Liver (tissue), 9 donors: ENCODE measurements around the gene CIPC. TPM values are rescaled to one million over a fixed set of nuclear protein-coding genes. Genes with fewer than 3 reads are reported as not detected.

Experiments used
- DNase-seq: peaks from one replicate; pipeline ENCODE4 v3.0.0-alpha.2; 2017; ENCODE audit warnings: low spot score
- H3K27ac ChIP-seq, 2 donors: one replicate each; pipeline ENCODE4 v1.7.0; 2013; ENCODE audit warnings: inconsistent platforms in 2 of 2, low read length in 2 of 2, control low read depth in 1 of 2, low read depth in 1 of 2, mild to moderate bottlenecking in 1 of 2
- H3K27me3 ChIP-seq, 4 donors: one replicate each; pipeline versions ENCODE4 v1.6.1 to v1.7.0; 2013; ENCODE audit warnings: low read length in 3 of 4, inconsistent platforms in 1 of 4, mild to moderate bottlenecking in 1 of 4, moderate library complexity in 1 of 4; ENCODE audit not compliant: control insufficient read depth in 4 of 4, insufficient read depth in 4 of 4
- H3K36me3 ChIP-seq, 4 donors: one replicate each; pipeline versions ENCODE4 v1.6.1 to v1.7.0; 2013; ENCODE audit warnings: low read length in 3 of 4, mild to moderate bottlenecking in 3 of 4, low read depth in 1 of 4, moderate library complexity in 1 of 4; ENCODE audit not compliant: control insufficient read depth in 4 of 4, insufficient read depth in 3 of 4
- H3K4me1 ChIP-seq, 4 donors: one replicate each; pipeline versions ENCODE4 v1.6.1 to v1.7.0; 2013; ENCODE audit warnings: low read length in 3 of 4, mild to moderate bottlenecking in 3 of 4, moderate library complexity in 1 of 4; ENCODE audit not compliant: control insufficient read depth in 4 of 4, insufficient read depth in 4 of 4
- H3K4me3 ChIP-seq, 3 donors: one replicate each; pipeline versions ENCODE4 v1.6.1 to v1.7.0; 2013; ENCODE audit warnings: low read length in 3 of 3, control low read depth in 1 of 3, low read depth in 1 of 3, mild to moderate bottlenecking in 1 of 3
- H3K9ac ChIP-seq, 2 donors: one replicate each; pipeline ENCODE4 v1.7.0; 2013; ENCODE audit warnings: low read length in 2 of 2, mild to moderate bottlenecking in 2 of 2, moderate library complexity in 2 of 2, control low read depth in 1 of 2, low read depth in 1 of 2
- H3K9me3 ChIP-seq, 4 donors: one replicate each; pipeline versions ENCODE4 v1.6.1 to v1.7.0; 2013; ENCODE audit warnings: low read length in 3 of 4; ENCODE audit not compliant: control insufficient read depth in 4 of 4
- CTCF ChIP-seq: fragments of 150-350 bp; IDR thresholded peaks from 2 replicates; pipeline ENCODE4 v1.5.1; 2017; ENCODE audit warnings: improper control_type of control experiment, low read depth, low read length; ENCODE audit not compliant: missing input control
- EGR1 ChIP-seq, 2 donors: IDR thresholded peaks; 2 replicates each; pipeline ENCODE4 v1.6.1; 2016 to 2018; ENCODE audit warnings: antibody characterized with exemption in 2 of 2, low read depth in 2 of 2
- FOXA1 ChIP-seq: IDR thresholded peaks from 2 replicates; pipeline ENCODE4 v1.6.1; 2016; ENCODE audit warnings: antibody characterized with exemption
- FOXA2 ChIP-seq: IDR thresholded peaks from 2 replicates; pipeline ENCODE4 v1.6.1; 2016; ENCODE audit warnings: antibody characterized with exemption
- GABPA ChIP-seq, 2 donors: IDR thresholded peaks in 1 of 2; conservative IDR thresholded peaks in 1 of 2; 2 replicates each; pipeline ENCODE4 v1.6.1; 2016; ENCODE audit warnings: antibody characterized with exemption in 2 of 2, mild to moderate bottlenecking in 1 of 2, moderate library complexity in 1 of 2
- JUND ChIP-seq, 2 donors: IDR thresholded peaks; 2 replicates each; pipeline ENCODE4 v1.6.1; 2016; ENCODE audit warnings: antibody characterized with exemption in 2 of 2
- MAX ChIP-seq: IDR thresholded peaks from 2 replicates; pipeline ENCODE4 v1.6.1; 2016; ENCODE audit warnings: antibody characterized with exemption
- NR2F2 ChIP-seq: IDR thresholded peaks from 2 replicates; pipeline ENCODE4 v1.6.1; 2016; ENCODE audit warnings: antibody characterized with exemption
- RAD21 ChIP-seq, 2 donors: IDR thresholded peaks; 2 replicates each; pipeline ENCODE4 v1.6.1; 2016; ENCODE audit warnings: antibody characterized with exemption in 2 of 2, mild to moderate bottlenecking in 2 of 2
- REST ChIP-seq: IDR thresholded peaks from 2 replicates; pipeline ENCODE4 v1.6.1; 2016; ENCODE audit warnings: antibody characterized with exemption, mild to moderate bottlenecking
- RXRA ChIP-seq, 2 donors: IDR thresholded peaks; 2 replicates each; pipeline ENCODE4 v1.6.1; 2017 to 2018; ENCODE audit warnings: antibody characterized with exemption in 2 of 2, mild to moderate bottlenecking in 1 of 2
- SP1 ChIP-seq: IDR thresholded peaks from 2 replicates; pipeline ENCODE4 v1.6.1; 2018; ENCODE audit warnings: antibody characterized with exemption, mild to moderate bottlenecking
- TAF1 ChIP-seq: conservative IDR thresholded peaks from 2 replicates; pipeline ENCODE4 v1.6.1; 2016; ENCODE audit warnings: antibody characterized with exemption, mild to moderate bottlenecking
- YY1 ChIP-seq: IDR thresholded peaks from 2 replicates; pipeline ENCODE4 v1.6.1; 2016; ENCODE audit warnings: antibody characterized with exemption, mild to moderate bottlenecking
- ZBTB33 ChIP-seq: IDR thresholded peaks from 2 replicates; pipeline ENCODE4 v1.6.1; 2016; ENCODE audit warnings: antibody characterized with exemption
- WGBS: extraction: QIAGEN DNeasy Blood & Tissue Kit; methylation state at CpG from one replicate; pipeline ENCODE4 v1.1.7; 2013; 5-methylcytosine and 5-hydroxymethylcytosine counted together
- polyA plus RNA-seq, 2 donors: library from polyadenylated mRNA; stranded (reverse) in 1 of 2; unstranded in 1 of 2; fragments of 200-250 nt in 1 of 2; fragments of >200 nt in 1 of 2; fragmentation: Nextera tagmentation in 1 of 2; extraction: Ambion mirVana in 1 of 2; gene quantifications; one replicate each; pipeline versions ENCODE4 v1.2.1 to v1.2.3, GENCODE V29; 2013 to 2015
- total RNA-seq, 2 donors: library from RNA; depleted of rRNA; stranded (reverse); fragments of >200 nt; gene quantifications; one replicate each; pipeline ENCODE4 v1.2.3, GENCODE V29; 2014
- donor health status: healthy.
- donor health status: healthy.
- donor health status: healthy.
- donor health status: healthy.
- donor health status: healthy.

CIPC gene
- total and polyA plus RNA-seq, 4 donors: 5.2 to 17.8 (median 6.7) TPM

- H3K4me1 ChIP-seq: no peaks in the 10 kb centered on the region
- no peaks in the 10 kb centered on the region for H3K36me3 ChIP-seq
- H3K9ac ChIP-seq: no peak overlapping the region
- 57% methylated on average over 2 of the region's 2 CpGs for WGBS
- no peak for DNase-seq
- no peak overlapping the region for H3K27ac ChIP-seq
- H3K9me3 ChIP-seq: no peaks in the 10 kb centered on the region
- H3K4me3 ChIP-seq: no peak overlapping the region
- TF ChIP-seq RXRA (IDR thresholded peaks at IDR 0.05) (no peak), NR2F2 (no peak), CTCF (no peak), TAF1 (no peak), MAX (no peak), RAD21 (IDR thresholded peaks at IDR 0.05) (no peak), REST (no peak), GABPA (IDR thresholded peaks at IDR 0.05 in 1 of 2, conservative IDR thresholded peaks at IDR 0.05 in 1 of 2) (no peak), ZBTB33 (no peak), FOXA2 (no peak), YY1 (no peak)
- H3K27me3 ChIP-seq: peaks cover 0 to 6% (median 4%) of the 10 kb centered on the region in 4 donors
Observed at GRCh38 chr14:77155083-77155482, 57.0 kb downstream of the CIPC start.

GRCh38 chr14:77157740-77158139 lies 59.7 kb downstream of the CIPC start:
- H3K27ac ChIP-seq: no peak overlapping the region
- TF ChIP-seq RAD21 (IDR thresholded peaks at IDR 0.05) (no peak), ZBTB33 (no peak), GABPA (IDR thresholded peaks at IDR 0.05 in 1 of 2, conservative IDR thresholded peaks at IDR 0.05 in 1 of 2) (no peak), CTCF (no peak), SP1 (no peak), NR2F2 (no peak), RXRA (IDR thresholded peaks at IDR 0.05) (no peak), JUND (IDR thresholded peaks at IDR 0.05) (no peak), REST (no peak), EGR1 (IDR thresholded peaks at IDR 0.05; ENCODE audit: low read depth in 2 of 2) (no peak), FOXA1 (no peak), FOXA2 (no peak), YY1 (no peak)

More at GRCh38 chr14:77157740-77158139, 59.7 kb downstream of the CIPC start:
- no peaks in the 10 kb centered on the region for H3K4me1 ChIP-seq
- 59% methylated on average over 11 of the region's 11 CpGs for WGBS
- no peak overlapping the region for H3K4me3 ChIP-seq
- no peak for DNase-seq
- H3K36me3 ChIP-seq: no peaks in the 10 kb centered on the region
- H3K9ac ChIP-seq: no peak overlapping the region
- H3K27me3 ChIP-seq: peaks cover 0 to 4% (median 4%) of the 10 kb centered on the region in 4 donors
- no peaks in the 10 kb centered on the region for H3K9me3 ChIP-seq
